CD4-positive, alpha-beta T cell treated with Interleukin-6 at 100 ng/mL for 8 hours (primary cell): Measurements from ENCODE around the gene MAP2.

Experiments
- DNase-seq: peaks from one replicate; pipeline ENCODE4 v3.0.0-alpha.2; 2020; ENCODE audit warnings: mixed read lengths, low spot score

Gene MAP2

DNA sequence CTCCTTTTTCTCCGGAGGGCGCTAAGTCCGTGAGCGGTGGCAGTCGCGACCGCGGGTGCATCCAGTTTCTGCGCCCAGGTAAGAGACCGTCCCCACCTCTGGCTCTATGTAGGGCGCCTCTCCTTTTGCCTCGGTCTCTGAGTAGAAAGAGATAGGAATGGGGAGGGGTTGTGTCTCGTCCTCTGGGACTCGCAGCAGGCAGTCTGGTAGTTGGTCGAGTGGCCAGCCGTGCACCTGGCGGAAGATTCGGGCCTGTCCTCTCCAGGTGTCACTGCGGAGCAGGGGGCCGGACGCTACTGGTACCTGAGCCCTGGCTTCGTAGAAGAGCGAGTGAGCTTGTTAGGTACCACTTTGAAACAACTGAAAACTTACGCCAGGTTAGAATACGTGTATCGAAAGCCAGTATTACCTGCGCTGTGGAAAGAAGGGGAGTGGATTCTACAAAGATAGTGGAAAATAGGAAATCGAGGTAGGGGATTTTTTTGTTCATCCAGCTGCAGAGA lies 403 bp downstream of the MAP2 start:
- DNase-seq, result no peak

GRCh38 chr2:209424781-209425470 lies 1.1 kb downstream of the MAP2 start:
- DNase-seq, result no peak

DNA sequence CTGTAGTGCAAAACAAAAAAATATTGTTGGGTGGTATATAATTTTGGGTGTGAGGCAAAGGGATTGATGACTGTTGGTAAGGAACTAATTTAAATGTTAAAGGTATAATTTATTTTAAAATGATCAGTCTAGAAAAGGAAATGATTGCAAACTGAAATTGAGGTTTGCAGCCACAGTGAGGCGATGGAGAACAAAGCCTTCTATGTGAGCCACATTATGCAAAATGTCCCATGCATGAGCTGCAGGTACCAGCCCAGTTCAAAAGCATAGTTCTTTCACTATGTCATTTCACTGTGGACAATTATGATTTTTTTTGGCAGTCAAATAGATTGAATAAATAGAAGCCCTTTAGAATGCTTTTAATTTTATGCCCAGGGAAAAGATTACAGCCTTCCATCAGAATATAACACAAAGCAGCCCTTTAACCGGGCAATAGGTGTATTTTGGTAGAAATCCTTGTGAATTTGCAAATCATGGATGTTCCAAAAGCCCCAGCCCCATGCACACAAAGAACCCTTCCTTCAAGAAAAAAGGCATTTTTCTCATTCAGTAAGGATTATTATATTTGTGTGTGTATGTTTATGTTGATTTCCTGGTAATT lies 1.7 kb downstream of the MAP2 start:
- no peak for DNase-seq

DNA sequence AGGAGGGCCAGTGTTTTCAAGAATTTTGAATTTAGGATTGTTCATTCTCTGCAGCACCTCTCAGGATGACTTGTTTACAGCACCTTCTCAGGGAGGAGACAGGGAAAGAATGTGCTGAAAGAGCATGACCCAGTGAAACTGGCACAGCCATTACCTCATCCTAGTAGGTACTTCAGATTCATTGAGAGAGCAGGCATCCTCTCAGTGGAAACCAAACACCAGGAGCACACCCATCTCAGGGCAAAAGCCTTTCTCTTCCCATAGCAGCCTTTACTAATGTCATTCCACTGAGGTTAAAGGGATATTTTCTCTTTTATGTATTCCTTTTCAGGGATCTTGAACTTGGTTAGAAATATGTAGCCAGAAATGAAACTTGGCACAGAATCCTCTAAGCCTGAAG lies 2.6 kb downstream of the MAP2 start:
- no peak for DNase-seq

GRCh38 chr2:209431701-209432100 lies 7.9 kb downstream of the MAP2 start:
- DNase-seq, result no peak

DNA sequence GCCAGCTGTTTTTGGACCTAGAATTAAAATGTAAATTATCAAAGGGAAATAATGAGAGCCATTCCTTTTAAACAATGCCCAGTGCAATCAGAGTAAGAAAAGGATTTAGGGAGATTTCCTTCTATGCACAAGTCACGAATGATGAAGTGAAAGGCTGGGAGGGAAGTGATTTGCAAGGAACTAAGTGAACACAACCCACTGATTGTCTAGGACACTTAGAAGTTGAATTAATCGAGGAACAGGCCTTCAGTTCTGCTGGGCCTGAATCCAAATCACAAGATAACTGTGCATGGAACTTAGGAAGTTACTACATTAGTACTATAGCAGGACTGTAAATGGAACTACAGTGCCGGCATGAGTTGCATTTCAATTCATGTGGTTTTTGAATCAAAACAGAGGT lies 17.7 kb downstream of the MAP2 start:
- DNase-seq, result no peak

DNA sequence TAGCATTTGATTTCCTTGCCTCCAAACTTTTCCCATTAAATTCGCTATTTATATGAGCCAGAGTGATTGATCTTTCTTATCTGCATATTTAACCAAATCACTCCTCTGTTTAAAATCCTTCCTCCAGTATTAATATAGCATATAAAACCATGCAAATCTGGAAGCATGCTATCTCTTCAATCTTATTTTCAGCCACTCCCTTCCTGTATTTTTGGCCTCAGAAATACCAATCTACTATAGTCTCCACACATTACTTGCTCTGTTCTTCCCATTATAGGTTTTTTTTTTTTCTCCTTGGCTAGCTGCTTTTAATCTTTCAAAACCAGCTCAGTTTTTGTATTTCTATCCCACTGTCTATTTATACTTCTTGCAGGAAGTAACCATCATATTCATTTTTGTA lies 19.1 kb downstream of the MAP2 start:
- DNase-seq, result no peak

GRCh38 chr2:209445485-209445884 lies 21.6 kb downstream of the MAP2 start:
- no peak for DNase-seq

DNA sequence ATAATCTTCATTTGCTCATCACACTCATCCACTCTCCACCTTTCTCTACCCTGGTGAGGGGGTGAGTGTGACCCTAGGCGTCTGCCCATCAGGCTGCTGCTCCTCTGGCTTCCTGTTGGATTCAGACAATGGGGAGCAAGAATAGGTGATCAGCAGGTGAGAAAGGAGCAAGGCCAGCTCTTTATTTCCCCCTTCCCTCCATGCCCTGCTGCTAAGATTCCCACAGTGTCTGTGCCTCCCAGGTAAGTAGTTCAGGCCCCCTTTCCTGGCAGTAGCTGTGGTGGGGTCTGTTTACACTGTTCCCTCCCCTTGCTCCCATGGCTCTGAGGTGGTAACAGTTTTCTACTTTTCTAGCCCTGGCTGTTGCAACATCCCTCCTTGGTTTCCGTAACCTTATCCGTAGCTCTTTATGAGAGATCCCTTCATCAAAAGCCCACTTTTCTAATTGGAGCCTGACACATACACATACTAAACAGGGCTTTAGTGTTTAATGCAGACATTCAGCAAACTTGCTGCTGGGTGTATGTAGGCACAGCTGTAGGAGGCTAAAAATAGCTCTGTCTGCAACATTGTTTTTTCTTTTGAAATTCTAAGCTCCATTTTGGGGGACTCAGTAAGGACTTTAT lies 27.5 kb downstream of the MAP2 start:
- DNase-seq, result no peak

DNA sequence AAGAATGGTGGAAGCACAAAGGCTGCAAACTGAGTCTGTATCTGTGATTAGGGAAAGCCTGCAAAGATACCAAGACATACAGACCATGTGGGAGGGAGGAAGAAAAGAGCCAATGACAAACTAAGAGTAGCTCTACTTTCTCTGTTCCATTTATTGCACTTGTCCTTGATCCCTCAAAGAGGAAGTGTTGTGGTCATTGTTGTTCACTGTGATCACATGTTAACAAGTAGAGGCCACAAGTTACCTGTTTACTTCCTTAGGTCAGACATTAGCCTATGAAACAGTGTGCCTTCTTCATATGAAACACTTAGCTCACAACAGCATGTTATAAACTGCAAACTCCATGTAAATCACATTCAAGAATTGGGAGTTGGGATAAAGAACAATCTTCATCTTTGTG lies 32.6 kb downstream of the MAP2 start:
- DNase-seq, result no peak

- DNase-seq, result no peak
Observed at GRCh38 chr2:209458008-209458979, 34.4 kb downstream of the MAP2 start.

DNA sequence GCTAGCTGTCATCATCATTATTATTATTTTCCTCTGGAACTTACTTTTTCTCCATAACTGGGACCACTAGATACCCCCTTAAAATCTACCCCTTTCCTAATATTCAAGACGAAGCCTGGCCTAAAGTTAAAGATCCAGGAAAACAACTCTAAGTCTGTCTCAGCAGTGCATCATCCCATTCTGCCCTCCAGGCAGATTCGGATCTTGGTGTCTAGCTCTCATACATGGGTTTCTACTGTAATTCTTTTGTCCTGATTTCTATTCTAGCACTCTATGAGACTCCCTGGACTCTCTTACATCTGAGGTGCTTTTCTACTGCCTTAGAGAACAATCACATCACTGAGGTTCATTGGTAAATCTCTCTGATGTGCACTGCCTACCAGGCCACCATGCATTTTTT lies 35.5 kb downstream of the MAP2 start:
- DNase-seq, result no peak

- DNase-seq, result no peak
Observed at GRCh38 chr2:209460151-209460761, 36.4 kb downstream of the MAP2 start.

DNA sequence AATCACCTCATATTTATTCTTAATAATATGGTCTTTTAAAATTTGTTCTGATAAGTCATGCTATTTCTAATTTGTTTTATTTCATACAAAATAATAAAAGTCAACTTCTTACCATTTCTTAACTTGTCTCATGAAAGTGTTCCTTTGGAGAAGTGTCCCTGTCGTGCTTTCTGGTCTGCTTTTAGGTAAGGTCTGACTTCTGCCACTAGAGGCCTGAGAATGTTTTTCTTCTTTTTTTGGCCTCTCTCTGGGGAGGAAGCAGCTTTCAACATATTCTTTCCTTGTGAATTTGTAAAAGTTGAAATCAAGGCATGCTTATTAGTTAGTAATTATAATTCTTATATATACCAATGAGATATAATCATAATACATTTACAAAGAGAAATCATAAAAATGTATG lies 39.4 kb downstream of the MAP2 start:
- no peak for DNase-seq

DNA sequence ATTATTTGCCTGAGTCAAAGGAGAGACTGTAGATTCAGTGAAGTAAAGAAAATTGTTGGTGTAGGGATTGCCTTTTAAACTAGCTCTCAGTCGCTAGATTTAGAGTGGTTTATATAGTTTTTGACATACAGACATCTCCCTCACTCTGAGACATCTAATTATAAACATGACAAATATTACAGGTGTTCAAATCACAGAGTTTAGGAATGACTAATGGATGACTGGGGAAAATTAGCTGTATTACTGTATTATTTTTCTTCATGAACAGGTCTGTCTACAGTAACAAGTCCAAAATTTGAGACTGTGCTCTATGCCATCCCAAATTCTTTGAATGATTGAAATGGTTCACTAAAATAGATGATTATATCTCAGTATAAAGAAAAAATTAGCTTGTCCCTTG lies 40.0 kb downstream of the MAP2 start:
- no peak for DNase-seq

DNA sequence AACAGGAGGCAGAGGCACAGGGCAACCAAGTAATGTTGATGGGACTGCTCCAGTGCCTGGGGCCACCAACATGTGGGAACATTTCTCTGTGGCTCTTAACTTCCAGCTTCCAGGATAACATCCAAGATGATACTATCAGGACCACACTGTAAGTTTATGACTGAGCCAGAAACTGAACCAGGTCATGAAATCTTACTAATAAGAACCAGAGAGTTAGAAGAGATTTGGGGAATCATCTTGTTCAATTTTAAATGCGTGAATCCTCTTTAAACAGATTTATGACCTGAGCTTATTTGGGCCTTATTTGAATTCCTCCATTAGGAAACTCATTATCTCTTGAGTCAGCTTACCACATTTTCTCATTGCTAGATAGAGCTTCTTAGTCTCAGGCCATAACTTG lies 45.0 kb downstream of the MAP2 start:
- no peak for DNase-seq

GRCh38 chr2:209469481-209469880 lies 45.6 kb downstream of the MAP2 start:
- DNase-seq, result no peak

DNA sequence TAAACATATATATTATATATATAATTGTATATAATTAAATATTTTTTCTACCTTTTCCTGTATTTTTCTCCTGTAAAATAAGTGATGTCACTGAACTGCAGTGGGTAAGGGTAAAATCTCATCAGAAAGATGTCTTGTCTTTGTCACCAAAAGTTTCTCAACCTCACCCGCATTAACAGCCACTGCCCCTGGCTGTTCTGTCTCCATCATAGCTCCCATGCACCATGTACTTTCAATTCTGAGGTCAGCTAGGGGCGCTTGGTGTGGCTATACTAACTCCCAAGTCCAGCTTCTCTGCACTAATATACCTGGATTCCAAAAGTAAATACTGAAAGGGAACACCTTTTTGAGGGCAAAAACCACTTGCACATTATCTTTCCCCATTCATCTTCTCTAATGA lies 46.6 kb downstream of the MAP2 start:
- DNase-seq, result no peak

GRCh38 chr2:209471037-209471436 lies 47.2 kb downstream of the MAP2 start:
- DNase-seq, result no peak

DNA sequence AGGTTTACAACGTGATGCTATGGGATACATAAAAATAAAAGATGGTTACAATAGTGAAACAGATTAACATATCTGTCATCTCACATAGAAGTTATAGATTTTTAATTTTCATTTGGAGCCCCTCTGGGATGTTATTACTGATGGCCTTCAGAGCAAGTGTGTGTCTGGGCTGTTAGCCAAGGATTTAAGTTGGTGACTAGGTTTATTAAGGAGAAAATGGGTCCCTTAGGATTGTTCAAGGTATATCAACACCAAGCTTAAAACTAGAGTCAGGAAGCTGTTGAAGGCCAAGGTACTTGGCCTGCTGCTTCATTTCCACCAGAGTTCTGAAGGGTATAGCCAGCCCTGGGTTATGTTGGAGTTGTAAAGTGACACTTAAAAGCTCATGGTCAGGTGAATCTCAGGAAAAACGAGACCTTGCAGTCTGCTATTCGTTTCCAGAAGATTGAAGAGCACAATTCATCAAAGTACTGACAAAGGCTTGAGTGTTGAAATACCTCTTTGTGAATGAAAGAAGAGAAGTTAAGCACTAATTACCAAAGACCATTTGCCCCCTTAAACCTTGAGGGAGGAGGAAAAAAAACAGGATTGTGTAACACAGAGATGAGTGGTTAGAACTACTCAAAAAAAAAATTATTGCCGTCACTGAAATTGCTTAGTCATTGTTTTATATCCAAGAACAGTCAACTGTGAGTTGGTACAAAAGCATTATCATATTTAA lies 48.4 kb downstream of the MAP2 start:
- DNase-seq, result no peak

DNA sequence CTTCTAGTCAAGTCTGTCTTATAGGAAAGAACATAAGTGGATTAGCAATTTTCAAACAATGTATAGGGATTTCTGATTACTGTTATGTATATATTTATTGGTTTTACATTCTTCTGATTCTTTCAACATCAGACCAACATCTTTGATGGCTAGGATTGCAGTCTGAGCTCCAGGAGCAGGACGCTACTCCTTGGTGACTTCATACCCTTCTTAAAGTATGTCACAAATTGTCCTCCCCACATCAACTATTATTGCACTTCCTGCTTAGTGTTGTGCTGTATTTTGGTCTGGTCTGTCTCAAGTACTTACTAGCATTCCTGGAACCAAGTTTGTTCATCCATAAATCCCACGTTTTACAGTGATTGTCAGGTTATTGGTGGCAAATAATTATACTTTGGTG lies 49.0 kb downstream of the MAP2 start:
- no peak for DNase-seq
